Astrocyte of the spinal cord (primary cell): ENCODE results near the gene ADAMTS6.

Source experiments
- DNase-seq: peaks from one replicate; pipeline ENCODE4 v3.0.0; 2011; ENCODE audit warnings: low read depth, low spot score
- H3K4me3 ChIP-seq: 2 replicates; pipeline ENCODE4 v1.5.1; 2011; ENCODE audit warnings: low read depth, mild to moderate bottlenecking, low read length, moderate library complexity
- in situ Hi-C: cut with HindIII; loops from 2 replicates; pipeline ENCODE4 v1.10.0; 2017; ENCODE audit warnings: low sequenced_read_pairs
- TF ChIP-seq, protein P1 (sequence below): IDR thresholded peaks from 2 replicates; pipeline ENCODE4 v1.5.1; 2012; ENCODE audit warnings: low read depth, mild to moderate bottlenecking, low read length, inconsistent platforms

Gene ADAMTS6, protein sequence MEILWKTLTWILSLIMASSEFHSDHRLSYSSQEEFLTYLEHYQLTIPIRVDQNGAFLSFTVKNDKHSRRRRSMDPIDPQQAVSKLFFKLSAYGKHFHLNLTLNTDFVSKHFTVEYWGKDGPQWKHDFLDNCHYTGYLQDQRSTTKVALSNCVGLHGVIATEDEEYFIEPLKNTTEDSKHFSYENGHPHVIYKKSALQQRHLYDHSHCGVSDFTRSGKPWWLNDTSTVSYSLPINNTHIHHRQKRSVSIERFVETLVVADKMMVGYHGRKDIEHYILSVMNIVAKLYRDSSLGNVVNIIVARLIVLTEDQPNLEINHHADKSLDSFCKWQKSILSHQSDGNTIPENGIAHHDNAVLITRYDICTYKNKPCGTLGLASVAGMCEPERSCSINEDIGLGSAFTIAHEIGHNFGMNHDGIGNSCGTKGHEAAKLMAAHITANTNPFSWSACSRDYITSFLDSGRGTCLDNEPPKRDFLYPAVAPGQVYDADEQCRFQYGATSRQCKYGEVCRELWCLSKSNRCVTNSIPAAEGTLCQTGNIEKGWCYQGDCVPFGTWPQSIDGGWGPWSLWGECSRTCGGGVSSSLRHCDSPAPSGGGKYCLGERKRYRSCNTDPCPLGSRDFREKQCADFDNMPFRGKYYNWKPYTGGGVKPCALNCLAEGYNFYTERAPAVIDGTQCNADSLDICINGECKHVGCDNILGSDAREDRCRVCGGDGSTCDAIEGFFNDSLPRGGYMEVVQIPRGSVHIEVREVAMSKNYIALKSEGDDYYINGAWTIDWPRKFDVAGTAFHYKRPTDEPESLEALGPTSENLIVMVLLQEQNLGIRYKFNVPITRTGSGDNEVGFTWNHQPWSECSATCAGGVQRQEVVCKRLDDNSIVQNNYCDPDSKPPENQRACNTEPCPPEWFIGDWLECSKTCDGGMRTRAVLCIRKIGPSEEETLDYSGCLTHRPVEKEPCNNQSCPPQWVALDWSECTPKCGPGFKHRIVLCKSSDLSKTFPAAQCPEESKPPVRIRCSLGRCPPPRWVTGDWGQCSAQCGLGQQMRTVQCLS (N-terminal part only)

DNA sequence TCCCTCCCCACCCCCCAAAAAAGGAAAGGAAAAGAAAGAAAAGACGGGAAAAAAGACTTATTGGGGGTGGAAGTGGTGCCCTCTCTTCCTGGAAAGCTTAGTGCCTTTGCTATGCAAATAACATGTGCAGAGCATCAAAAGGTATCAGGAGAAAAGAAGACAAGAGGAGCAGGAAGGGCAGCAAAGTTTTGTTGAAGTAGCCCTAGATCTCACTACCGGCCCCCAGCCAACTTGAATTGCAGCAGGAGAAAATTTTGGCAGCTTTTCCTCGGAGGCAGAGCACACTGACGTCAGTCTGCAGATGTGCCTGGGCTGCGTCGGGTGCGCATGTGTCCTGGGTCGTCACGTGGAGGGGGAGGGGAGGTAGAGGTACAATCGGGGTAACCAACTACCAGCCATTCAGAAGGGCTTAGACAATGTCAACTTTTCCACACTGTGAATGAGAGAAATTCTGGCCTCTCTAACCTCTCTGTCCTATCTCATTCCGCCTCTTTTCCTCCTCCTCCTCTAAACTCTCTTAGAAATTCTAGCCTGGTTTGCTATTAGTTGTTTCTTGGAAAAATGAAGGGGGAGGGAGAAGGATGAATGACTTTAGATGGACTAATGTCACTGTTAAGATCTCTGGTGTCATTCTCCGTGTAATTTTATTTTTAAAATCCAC, at the start of gene ADAMTS6:
TSS of gene ADAMTS6 (minus strand) at position 286 of the 661 bp plus-strand sequence. CDS start 8,247 bp downstream, outside the sequence.
- peak; percentile 97 for DNase-seq
- in situ Hi-C loops, result no loop called here
- TF ChIP-seq, protein P1, sequence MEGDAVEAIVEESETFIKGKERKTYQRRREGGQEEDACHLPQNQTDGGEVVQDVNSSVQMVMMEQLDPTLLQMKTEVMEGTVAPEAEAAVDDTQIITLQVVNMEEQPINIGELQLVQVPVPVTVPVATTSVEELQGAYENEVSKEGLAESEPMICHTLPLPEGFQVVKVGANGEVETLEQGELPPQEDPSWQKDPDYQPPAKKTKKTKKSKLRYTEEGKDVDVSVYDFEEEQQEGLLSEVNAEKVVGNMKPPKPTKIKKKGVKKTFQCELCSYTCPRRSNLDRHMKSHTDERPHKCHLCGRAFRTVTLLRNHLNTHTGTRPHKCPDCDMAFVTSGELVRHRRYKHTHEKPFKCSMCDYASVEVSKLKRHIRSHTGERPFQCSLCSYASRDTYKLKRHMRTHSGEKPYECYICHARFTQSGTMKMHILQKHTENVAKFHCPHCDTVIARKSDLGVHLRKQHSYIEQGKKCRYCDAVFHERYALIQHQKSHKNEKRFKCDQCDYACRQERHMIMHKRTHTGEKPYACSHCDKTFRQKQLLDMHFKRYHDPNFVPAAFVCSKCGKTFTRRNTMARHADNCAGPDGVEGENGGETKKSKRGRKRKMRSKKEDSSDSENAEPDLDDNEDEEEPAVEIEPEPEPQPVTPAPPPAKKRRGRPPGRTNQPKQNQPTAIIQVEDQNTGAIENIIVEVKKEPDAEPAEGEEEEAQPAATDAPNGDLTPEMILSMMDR, result no peak
- H3K4me3 ChIP-seq, result peak within 1 kb of the TSS; percentile 53

GRCh38 chr5:65530904-65531303, 49.2 kb upstream of the ADAMTS6 start:
- in situ Hi-C loops, result no loop called here
- no peak for DNase-seq
- TF ChIP-seq, protein P1, result no peak
- no peak overlapping the region for H3K4me3 ChIP-seq

DNA sequence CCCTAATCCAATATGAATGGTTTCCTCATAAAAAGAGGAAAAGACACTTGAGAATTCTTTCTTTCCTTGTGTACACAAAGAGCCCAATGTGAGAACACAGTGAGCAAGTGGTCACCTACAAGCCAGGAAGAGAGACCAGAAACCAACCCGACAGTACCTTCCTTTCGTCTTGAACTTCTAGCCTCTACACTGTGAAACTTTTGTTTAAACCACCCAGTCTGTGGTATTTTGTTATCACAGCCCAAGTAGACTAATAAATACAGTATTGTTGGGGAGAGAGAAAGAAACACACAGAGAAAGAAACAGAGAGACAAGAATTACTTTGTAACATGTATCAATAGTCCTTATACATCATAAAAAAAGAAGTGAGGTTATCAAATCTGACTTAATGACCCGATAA, 44.0 kb upstream of the ADAMTS6 start:
- TF ChIP-seq, protein P1, result no peak
- in situ Hi-C loops, result no loop called here
- DNase-seq, result no peak
- no peak overlapping the region for H3K4me3 ChIP-seq

GRCh38 chr5:65512170-65512937, 30.6 kb upstream of the ADAMTS6 start:
- DNase-seq, result peak; percentile 24
- no peak overlapping the region for H3K4me3 ChIP-seq
- in situ Hi-C loops, result no loop called here
- TF ChIP-seq, protein P1, result no peak

GRCh38 chr5:65508978-65509377, 27.3 kb upstream of the ADAMTS6 start:
- H3K4me3 ChIP-seq, result no peak overlapping the region
- TF ChIP-seq, protein P1, result no peak
- in situ Hi-C loops, result no loop called here
- DNase-seq, result no peak
